ENCODE results near the gene OR1D5.

DNA sequence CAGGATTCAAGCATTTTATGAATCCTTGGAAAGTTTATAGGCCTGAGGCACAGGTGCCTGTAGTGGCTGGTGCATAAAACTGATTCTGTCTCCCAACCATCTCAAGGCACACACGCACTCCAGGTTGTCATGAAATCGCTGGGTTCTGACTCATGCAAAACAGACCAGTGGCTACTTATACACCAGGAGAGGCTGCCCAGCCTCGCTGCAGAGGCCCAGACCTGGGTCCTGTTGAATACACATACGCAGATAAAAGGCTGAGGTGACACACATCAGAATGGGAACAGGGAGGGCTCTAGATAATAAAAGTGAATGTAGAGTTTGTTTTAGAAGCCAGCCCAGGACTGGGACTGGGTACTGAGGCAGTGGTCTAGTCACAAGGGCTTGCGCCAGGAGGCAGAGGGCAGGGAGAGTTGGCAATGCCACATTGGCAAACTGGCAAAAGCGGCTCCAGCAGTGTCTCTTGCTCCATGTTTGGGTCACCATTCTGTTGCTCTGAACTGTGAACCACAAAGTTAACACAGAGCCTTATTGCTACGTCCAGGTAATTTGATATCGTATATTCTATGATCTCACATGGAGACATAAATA is 13.6 kb downstream of the OR1D5 start:
- TF ChIP-seq POLR2AphosphoS5 (IDR thresholded peaks at IDR 0.05; ENCODE audit: low read depth, low read length) (no peak), CTCF (IDR thresholded peaks at IDR 0.05) (no peak)
- TF ChIP-seq, protein P1, sequence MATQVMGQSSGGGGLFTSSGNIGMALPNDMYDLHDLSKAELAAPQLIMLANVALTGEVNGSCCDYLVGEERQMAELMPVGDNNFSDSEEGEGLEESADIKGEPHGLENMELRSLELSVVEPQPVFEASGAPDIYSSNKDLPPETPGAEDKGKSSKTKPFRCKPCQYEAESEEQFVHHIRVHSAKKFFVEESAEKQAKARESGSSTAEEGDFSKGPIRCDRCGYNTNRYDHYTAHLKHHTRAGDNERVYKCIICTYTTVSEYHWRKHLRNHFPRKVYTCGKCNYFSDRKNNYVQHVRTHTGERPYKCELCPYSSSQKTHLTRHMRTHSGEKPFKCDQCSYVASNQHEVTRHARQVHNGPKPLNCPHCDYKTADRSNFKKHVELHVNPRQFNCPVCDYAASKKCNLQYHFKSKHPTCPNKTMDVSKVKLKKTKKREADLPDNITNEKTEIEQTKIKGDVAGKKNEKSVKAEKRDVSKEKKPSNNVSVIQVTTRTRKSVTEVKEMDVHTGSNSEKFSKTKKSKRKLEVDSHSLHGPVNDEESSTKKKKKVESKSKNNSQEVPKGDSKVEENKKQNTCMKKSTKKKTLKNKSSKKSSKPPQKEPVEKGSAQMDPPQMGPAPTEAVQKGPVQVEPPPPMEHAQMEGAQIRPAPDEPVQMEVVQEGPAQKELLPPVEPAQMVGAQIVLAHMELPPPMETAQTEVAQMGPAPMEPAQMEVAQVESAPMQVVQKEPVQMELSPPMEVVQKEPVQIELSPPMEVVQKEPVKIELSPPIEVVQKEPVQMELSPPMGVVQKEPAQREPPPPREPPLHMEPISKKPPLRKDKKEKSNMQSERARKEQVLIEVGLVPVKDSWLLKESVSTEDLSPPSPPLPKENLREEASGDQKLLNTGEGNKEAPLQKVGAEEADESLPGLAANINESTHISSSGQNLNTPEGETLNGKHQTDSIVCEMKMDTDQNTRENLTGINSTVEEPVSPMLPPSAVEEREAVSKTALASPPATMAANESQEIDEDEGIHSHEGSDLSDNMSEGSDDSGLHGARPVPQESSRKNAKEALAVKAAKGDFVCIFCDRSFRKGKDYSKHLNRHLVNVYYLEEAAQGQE (IDR thresholded peaks at IDR 0.05; ENCODE audit: insufficient read depth in 1 of 2, low read depth in 2 of 2, low read length in 1 of 2), result no peak
